ENCODE measurements around the gene SOD3. TPM values are rescaled to one million over a fixed set of nuclear protein-coding genes. Genes with fewer than 3 reads are reported as not detected.
A peak's percentile ranks its signal among the peaks of the same experiment; 100 is the strongest.

The SOD3 gene
- total RNA-seq, 4 donors from 2014 or later, result 199 to 801 (median 448) TPM

DNA sequence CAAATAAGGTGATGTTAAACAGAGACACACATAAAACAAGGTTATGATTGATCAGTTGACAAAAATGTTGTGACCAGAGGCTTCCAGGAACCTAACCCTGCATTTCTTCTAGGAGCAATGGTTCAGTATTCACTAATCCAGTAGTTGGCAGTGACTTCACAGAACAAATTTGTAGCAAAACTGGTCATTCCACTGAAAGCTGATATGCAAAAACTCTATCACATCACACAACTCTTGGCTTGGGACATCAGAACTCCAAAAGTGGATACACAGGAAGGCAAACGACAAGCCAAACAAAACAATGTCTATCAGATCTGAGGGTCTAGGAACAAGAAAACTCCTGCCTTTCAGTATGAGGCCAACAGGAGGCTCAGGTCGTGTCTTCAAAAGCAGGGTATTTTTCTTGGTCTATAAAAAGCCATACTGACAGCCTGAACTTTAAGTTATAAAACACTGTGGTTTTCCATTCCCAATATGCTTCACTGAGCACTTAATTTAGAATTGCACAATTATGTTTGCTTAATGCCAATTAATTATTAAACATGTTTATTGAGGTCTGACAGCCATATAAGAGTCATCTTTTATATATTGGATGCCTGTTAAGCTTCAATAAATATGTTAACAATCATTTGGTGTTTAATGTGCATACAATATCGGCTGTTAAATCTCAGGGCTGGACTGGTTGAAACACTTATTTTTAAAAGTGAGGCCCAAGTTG, 45.6 kb downstream of the SOD3 start:
- TF ChIP-seq POLR2AphosphoS5 (IDR thresholded peaks at IDR 0.05) (no peak), EP300 (IDR thresholded peaks at IDR 0.05) (no peak), POLR2A (IDR thresholded peaks at IDR 0.05) (no peak)
- TF ChIP-seq, protein P1, sequence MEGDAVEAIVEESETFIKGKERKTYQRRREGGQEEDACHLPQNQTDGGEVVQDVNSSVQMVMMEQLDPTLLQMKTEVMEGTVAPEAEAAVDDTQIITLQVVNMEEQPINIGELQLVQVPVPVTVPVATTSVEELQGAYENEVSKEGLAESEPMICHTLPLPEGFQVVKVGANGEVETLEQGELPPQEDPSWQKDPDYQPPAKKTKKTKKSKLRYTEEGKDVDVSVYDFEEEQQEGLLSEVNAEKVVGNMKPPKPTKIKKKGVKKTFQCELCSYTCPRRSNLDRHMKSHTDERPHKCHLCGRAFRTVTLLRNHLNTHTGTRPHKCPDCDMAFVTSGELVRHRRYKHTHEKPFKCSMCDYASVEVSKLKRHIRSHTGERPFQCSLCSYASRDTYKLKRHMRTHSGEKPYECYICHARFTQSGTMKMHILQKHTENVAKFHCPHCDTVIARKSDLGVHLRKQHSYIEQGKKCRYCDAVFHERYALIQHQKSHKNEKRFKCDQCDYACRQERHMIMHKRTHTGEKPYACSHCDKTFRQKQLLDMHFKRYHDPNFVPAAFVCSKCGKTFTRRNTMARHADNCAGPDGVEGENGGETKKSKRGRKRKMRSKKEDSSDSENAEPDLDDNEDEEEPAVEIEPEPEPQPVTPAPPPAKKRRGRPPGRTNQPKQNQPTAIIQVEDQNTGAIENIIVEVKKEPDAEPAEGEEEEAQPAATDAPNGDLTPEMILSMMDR (IDR thresholded peaks at IDR 0.05), result peak in 1 of 4 experiments; percentile 13
- ATAC-seq, result no peak
- Histone ChIP-seq H3K4me1 (peaks cover 0 to 55% (median under 1%) of the 10 kb centered on the region in 3 donors), H3K27ac (peak overlapping the region in 3 of 4 donors; percentile 3 to 53 (median 42)), H3K4me3 (no peak overlapping the region), H3K9me3 (no peaks in the 10 kb centered on the region), H3K27me3 (no peaks in the 10 kb centered on the region), H3K36me3 (peaks cover 0 to 21% of the 10 kb centered on the region in 2 donors)
- 29 to 56% methylated on average over 3 of the region's 3 CpGs for WGBS, 2 donors (ENCODE audit: low coverage in 1 of 2)

DNA sequence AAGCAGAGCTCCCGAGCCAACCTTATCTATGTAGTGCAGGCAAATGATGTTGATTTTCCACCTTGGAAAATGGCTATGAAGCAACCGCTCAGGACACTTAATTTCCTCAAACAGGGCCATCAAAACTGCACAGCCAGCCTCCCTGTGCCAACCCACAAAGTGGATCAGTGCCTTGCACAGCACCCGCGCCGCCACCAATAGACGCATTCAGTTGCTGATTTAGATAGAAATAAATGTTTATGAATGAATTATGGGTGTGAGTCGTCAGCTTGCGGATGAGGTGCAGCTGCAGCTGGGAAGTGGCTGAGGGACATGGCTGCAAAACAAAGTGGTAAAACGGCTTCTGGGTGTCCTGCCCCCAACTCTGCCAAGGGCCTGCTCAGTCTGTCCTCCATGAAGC, 47.0 kb downstream of the SOD3 start:
- whole genome bisulfite sequencing, 2 donors (ENCODE audit: low coverage in 1 of 2), result 66% methylated on average over 4 of the region's 9 CpGs; no CpG with 5 or more reads in 1 of the 2 donors
- Histone ChIP-seq H3K4me3 (no peak overlapping the region), H3K27me3 (no peaks in the 10 kb centered on the region), H3K27ac (peak overlapping the region in 3 of 4 donors; percentile 15 to 53 (median 42)), H3K36me3 (peaks cover 0 to 22% of the 10 kb centered on the region in 2 donors), H3K4me1 (peaks cover 0 to 44% (median 0%) of the 10 kb centered on the region in 3 donors), H3K9me3 (no peaks in the 10 kb centered on the region)
- TF ChIP-seq POLR2AphosphoS5 (IDR thresholded peaks at IDR 0.05), result no peak
- no peak for TF ChIP-seq POLR2A (IDR thresholded peaks at IDR 0.05)
- no peak for TF ChIP-seq EP300 (IDR thresholded peaks at IDR 0.05)
- TF ChIP-seq, protein P1 (IDR thresholded peaks at IDR 0.05), result no peak
- no peak for ATAC-seq

- Histone ChIP-seq H3K36me3 (peaks cover 0 to 19% of the 10 kb centered on the region in 2 donors), H3K4me3 (no peak overlapping the region), H3K27me3 (no peaks in the 10 kb centered on the region), H3K4me1 (peaks cover 0 to 37% (median 0%) of the 10 kb centered on the region in 3 donors), H3K27ac (peak overlapping the region in 2 of 4 donors; percentile 42 to 53), H3K9me3 (no peaks in the 10 kb centered on the region)
- TF ChIP-seq POLR2A (IDR thresholded peaks at IDR 0.05) (no peak), POLR2AphosphoS5 (IDR thresholded peaks at IDR 0.05) (no peak), EP300 (IDR thresholded peaks at IDR 0.05) (no peak)
- TF ChIP-seq, protein P1 (IDR thresholded peaks at IDR 0.05), result no peak
- ATAC-seq, result no peak
- 41 to 64% methylated on average over 3 of the region's 3 CpGs for WGBS, 2 donors (ENCODE audit: low coverage in 1 of 2)
These were observed 47.7 kb downstream of the SOD3 start for GRCh38 chr4:24843096-24843495.

- Histone ChIP-seq H3K27me3 (no peaks in the 10 kb centered on the region), H3K4me3 (no peak overlapping the region), H3K27ac (no peak overlapping the region), H3K9me3 (no peaks in the 10 kb centered on the region), H3K36me3 (peaks cover 0 to 19% of the 10 kb centered on the region in 2 donors), H3K4me1 (peaks cover 0 to 50% (median 0%) of the 10 kb centered on the region in 3 donors)
- no peak for TF ChIP-seq POLR2AphosphoS5 (IDR thresholded peaks at IDR 0.05)
- no peak for TF ChIP-seq POLR2A (IDR thresholded peaks at IDR 0.05)
- TF ChIP-seq EP300 (IDR thresholded peaks at IDR 0.05), result no peak
- TF ChIP-seq, protein P1 (IDR thresholded peaks at IDR 0.05), result no peak
- no peak for ATAC-seq
- WGBS, 2 donors (ENCODE audit: low coverage in 1 of 2), result 96 to 98% methylated on average over 4 to 8 of the region's 8 CpGs
These were observed 49.8 kb downstream of the SOD3 start for GRCh38 chr4:24845132-24845531.

GRCh38 chr4:24845902-24846301, 50.5 kb downstream of the SOD3 start:
- no peaks in the 10 kb centered on the region for H3K27me3 ChIP-seq
- peaks cover 5 to 51% (median 7%) of the 10 kb centered on the region in 3 donors for H3K4me1 ChIP-seq
- no peaks in the 10 kb centered on the region for H3K9me3 ChIP-seq
- H3K27ac ChIP-seq, result no peak overlapping the region
- TF ChIP-seq POLR2AphosphoS5 (IDR thresholded peaks at IDR 0.05) (no peak), POLR2A (IDR thresholded peaks at IDR 0.05) (no peak), EP300 (IDR thresholded peaks at IDR 0.05) (no peak)
- TF ChIP-seq, protein P1 (IDR thresholded peaks at IDR 0.05), result no peak
- H3K4me3 ChIP-seq, result no peak overlapping the region
- ATAC-seq, result no peak
- peaks cover 0 to 19% of the 10 kb centered on the region in 2 donors for H3K36me3 ChIP-seq
- 86 to 96% methylated on average over 1 to 5 of the region's 5 CpGs for WGBS, 2 donors (ENCODE audit: low coverage in 1 of 2)

Measured in gastroesophageal sphincter (tissue), 4 donors.